ENCODE data around the gene NEK10.

DNA sequence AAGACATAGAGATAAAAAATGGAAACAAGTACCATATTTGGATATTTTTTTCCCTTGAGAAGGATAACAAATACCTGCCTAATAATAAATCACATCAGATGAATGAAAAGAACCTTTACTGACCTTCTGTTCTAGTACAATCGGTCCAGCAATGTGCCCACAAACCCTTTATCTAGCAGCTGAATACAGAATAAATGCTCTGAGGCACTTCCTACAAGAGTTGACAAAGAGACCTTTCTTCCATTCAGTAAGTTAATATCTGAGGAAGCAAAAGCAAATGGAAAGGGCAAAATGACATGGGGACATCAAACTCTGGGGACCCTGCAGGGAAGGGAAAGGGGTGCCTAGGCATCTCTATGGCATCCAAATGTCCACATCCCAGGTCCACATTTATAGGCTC lies 115.8 kb downstream of the NEK10 start:
- TF ChIP-seq, protein P1, sequence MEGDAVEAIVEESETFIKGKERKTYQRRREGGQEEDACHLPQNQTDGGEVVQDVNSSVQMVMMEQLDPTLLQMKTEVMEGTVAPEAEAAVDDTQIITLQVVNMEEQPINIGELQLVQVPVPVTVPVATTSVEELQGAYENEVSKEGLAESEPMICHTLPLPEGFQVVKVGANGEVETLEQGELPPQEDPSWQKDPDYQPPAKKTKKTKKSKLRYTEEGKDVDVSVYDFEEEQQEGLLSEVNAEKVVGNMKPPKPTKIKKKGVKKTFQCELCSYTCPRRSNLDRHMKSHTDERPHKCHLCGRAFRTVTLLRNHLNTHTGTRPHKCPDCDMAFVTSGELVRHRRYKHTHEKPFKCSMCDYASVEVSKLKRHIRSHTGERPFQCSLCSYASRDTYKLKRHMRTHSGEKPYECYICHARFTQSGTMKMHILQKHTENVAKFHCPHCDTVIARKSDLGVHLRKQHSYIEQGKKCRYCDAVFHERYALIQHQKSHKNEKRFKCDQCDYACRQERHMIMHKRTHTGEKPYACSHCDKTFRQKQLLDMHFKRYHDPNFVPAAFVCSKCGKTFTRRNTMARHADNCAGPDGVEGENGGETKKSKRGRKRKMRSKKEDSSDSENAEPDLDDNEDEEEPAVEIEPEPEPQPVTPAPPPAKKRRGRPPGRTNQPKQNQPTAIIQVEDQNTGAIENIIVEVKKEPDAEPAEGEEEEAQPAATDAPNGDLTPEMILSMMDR (conservative IDR thresholded peaks at IDR 0.05; ENCODE audit: low read length): no peak
- no peak for TF ChIP-seq EZH2phosphoT487 (IDR thresholded peaks at IDR 0.05; ENCODE audit: borderline replicate concordance)

Data from Loucy (cell line).